K562 (cell line): ENCODE measurements around the gene CEP350. TPM values are rescaled to one million over a fixed set of nuclear protein-coding genes. Genes with fewer than 3 reads are reported as not detected.

Experiments used
- BCOR ChIP-seq: fragments of 450-650 bp; IDR thresholded peaks from 2 replicates; pipeline ENCODE4 v1.6.1; 2016
- FOXK1 ChIP-seq: sonication (generic); formaldehyde crosslinking; IDR thresholded peaks from 2 replicates; pipeline ENCODE4 v1.8.0; 2022; ENCODE audit warnings: missing genetic modification reagents, mild to moderate bottlenecking, borderline replicate concordance
- HNRNPUL1 ChIP-seq: fragments of 200-400 bp; formaldehyde crosslinking; IDR thresholded peaks from 2 replicates; pipeline ENCODE4 v1.6.1; 2017; ENCODE audit warnings: low read length
- MLLT1 ChIP-seq, 2 experiments: fragments of 450-650 bp; IDR thresholded peaks; 2 replicates each; pipeline ENCODE4 v1.6.1; 2016
- MYBL2 ChIP-seq, 2 experiments: fragments of 450-650 bp in 1 of 2; sonication (generic) in 1 of 2; formaldehyde crosslinking in 1 of 2; IDR thresholded peaks; 2 replicates each; pipeline versions ENCODE4 v1.6.1 to v1.8.1; 2017 to 2022; ENCODE audit warnings: borderline replicate concordance in 1 of 2, inconsistent platforms in 1 of 2, low read depth in 1 of 2, mild to moderate bottlenecking in 1 of 2, missing genetic modification reagents in 1 of 2, moderate library complexity in 1 of 2
- RCOR1 ChIP-seq, 2 experiments: IDR thresholded peaks; 2 replicates each; pipeline ENCODE4 v1.6.1; 2012; ENCODE audit warnings: low read depth in 2 of 2, low read length in 2 of 2, borderline replicate concordance in 1 of 2, improper control_type of control experiment in 1 of 2
- SAP30 ChIP-seq: fragments of 200-600 bp; sonication (generic); IDR thresholded peaks from 2 replicates; pipeline ENCODE4 v1.6.1; 2012; ENCODE audit warnings: borderline replicate concordance, low read depth, mild to moderate bottlenecking, moderate library complexity, low read length, control low read depth, inconsistent platforms; ENCODE audit not compliant: insufficient read depth, poor library complexity, severe bottlenecking
- ZBTB49 ChIP-seq: sonication (generic); formaldehyde crosslinking; IDR thresholded peaks from 2 replicates; pipeline ENCODE4 v1.8.0; 2022; ENCODE audit warnings: missing genetic modification reagents, mild to moderate bottlenecking, borderline replicate concordance
- ZNF239 ChIP-seq: fragments of 250-450 bp; sonication (Bioruptor Pico); IDR thresholded peaks from 2 replicates; pipeline ENCODE4 v1.4.0; 2020; ENCODE audit warnings: mild to moderate bottlenecking
- ZSCAN29 ChIP-seq: fragments of 450-650 bp; IDR thresholded peaks from 2 replicates; pipeline ENCODE4 v1.6.1; 2017
- polyA plus RNA-seq, 8 experiments: library from polyadenylated mRNA; depleted of rRNA in 4 of 8; stranded (reverse) in 5 of 8; unstranded in 3 of 8; fragments of >200 nt; fragmentation: Nextera tagmentation in 2 of 8; fragmentation: Illumina TruSeq in 1 of 8; extraction: Ambion mirVana in 2 of 8; extraction: Trizol in 1 of 8; gene quantifications; 2 replicates each; pipeline versions ENCODE4 v1.2.1 to v1.2.3, GENCODE V29; 2011 to 2014; ENCODE audit warnings: inconsistent platforms in 1 of 8, missing spikeins in 1 of 8
- total RNA-seq, 7 experiments: library from RNA; depleted of rRNA in 6 of 7; stranded (reverse); fragments of >200 nt in 6 of 7; fragmentation: Illumina TruSeq in 2 of 7; extraction: Trizol in 2 of 7; gene quantifications; 2 replicates each; pipeline versions ENCODE4 v1.2.1 to v1.2.3, GENCODE V29; 2011 to 2021; ENCODE audit warnings: low replicate concordance in 1 of 7
- TF ChIP-seq, protein P1 (sequence below): fragments of 450-650 bp; formaldehyde crosslinking; conservative IDR thresholded peaks from 2 replicates; pipeline ENCODE4 v1.4.0; 2022; ENCODE audit warnings: mild to moderate bottlenecking, missing genetic modification characterization
- TF ChIP-seq, protein P2 (sequence below): fragments of 450-650 bp; IDR thresholded peaks from 2 replicates; pipeline ENCODE4 v1.6.1; 2016; ENCODE audit warnings: antibody characterized with exemption
- TF ChIP-seq, protein P3 (sequence below): fragments of 450-650 bp; IDR thresholded peaks from 2 replicates; pipeline ENCODE4 v1.6.1; 2016; ENCODE audit warnings: borderline replicate concordance

CEP350 gene
- total and polyA plus RNA-seq, 9 of the 15 experiments (the other 6 are each of a cell fraction or from before 2014, with no cell fraction given) = 8.3 to 64.3 (median 28.0) TPM

- TF ChIP-seq MLLT1 (IDR thresholded peaks at IDR 0.05) (0 out of 4 replicates have a peak, but pooled peaks of 1 of the 2 experiments have one; percentile 21), BCOR (no peak; the same call in none of the 2 replicates), ZBTB49 (CRISPR knock-in tag) (no peak; the same call in 1 of the 2 replicates), ZNF239 (no peak), RCOR1 (IDR thresholded peaks at IDR 0.05; ENCODE audit: borderline replicate concordance in 1 of 2, low read depth in 2 of 2, low read length in 2 of 2) (0 out of 4 replicates have a peak, but pooled peaks of 1 of the 2 experiments have one; percentile 41), MYBL2 (IDR thresholded peaks at IDR 0.05; ENCODE audit: low read depth) (peak; percentile 80; the same call in 1 of the 2 replicates), MYBL2 (CRISPR knock-in tag; IDR thresholded peaks at IDR 0.05; ENCODE audit: borderline replicate concordance) (no peak), FOXK1 (peak; percentile 85; the same call in 1 of the 2 replicates), ZSCAN29 (no peak), SAP30 (no peak), HNRNPUL1 (no peak)
- TF ChIP-seq, protein P1, sequence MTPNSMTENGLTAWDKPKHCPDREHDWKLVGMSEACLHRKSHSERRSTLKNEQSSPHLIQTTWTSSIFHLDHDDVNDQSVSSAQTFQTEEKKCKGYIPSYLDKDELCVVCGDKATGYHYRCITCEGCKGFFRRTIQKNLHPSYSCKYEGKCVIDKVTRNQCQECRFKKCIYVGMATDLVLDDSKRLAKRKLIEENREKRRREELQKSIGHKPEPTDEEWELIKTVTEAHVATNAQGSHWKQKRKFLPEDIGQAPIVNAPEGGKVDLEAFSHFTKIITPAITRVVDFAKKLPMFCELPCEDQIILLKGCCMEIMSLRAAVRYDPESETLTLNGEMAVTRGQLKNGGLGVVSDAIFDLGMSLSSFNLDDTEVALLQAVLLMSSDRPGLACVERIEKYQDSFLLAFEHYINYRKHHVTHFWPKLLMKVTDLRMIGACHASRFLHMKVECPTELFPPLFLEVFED = 0 out of 2 replicates have a peak, but pooled peaks have one; percentile 34
- TF ChIP-seq, protein P2, sequence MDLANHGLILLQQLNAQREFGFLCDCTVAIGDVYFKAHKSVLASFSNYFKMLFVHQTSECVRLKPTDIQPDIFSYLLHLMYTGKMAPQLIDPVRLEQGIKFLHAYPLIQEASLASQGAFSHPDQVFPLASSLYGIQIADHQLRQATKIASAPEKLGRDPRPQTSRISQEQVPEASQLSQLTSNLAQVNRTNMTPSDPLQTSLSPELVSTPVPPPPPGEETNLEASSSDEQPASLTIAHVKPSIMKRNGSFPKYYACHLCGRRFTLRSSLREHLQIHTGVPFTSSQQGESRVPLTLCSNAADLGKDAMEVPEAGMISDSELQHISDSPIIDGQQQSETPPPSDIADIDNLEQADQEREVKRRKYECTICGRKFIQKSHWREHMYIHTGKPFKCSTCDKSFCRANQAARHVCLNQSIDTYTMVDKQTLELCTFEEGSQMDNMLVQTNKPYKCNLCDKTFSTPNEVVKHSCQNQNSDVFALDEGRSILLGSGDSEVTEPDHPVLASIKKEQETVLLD = 0 out of 2 replicates have a peak, but pooled peaks have one; percentile 18
- TF ChIP-seq, protein P3, sequence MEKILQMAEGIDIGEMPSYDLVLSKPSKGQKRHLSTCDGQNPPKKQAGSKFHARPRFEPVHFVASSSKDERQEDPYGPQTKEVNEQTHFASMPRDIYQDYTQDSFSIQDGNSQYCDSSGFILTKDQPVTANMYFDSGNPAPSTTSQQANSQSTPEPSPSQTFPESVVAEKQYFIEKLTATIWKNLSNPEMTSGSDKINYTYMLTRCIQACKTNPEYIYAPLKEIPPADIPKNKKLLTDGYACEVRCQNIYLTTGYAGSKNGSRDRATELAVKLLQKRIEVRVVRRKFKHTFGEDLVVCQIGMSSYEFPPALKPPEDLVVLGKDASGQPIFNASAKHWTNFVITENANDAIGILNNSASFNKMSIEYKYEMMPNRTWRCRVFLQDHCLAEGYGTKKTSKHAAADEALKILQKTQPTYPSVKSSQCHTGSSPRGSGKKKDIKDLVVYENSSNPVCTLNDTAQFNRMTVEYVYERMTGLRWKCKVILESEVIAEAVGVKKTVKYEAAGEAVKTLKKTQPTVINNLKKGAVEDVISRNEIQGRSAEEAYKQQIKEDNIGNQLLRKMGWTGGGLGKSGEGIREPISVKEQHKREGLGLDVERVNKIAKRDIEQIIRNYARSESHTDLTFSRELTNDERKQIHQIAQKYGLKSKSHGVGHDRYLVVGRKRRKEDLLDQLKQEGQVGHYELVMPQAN = peak; percentile 70; the same call in 1 of the 2 replicates
Measured at GRCh38 chr1:179953974-179954492, 577 bp upstream of the CEP350 start (continued).
